Keratinocyte (primary cell): Measurements from ENCODE around the gene CNOT3.

Source experiments
- CTCF ChIP-seq, 3 experiments: IDR thresholded peaks in 1 of 3; conservative IDR thresholded peaks in 1 of 3; optimal IDR thresholded peaks in 1 of 3; 2 replicates in 2 of 3; 3 replicates in 1 of 3; pipeline versions ENCODE3 to v1.5.1; 2011; ENCODE audit warnings: low read length in 3 of 3, mild to moderate bottlenecking in 3 of 3, moderate library complexity in 2 of 3, control low read depth in 1 of 3, inconsistent platforms in 1 of 3; ENCODE audit not compliant: insufficient read depth in 2 of 3; ENCODE audit errors: extremely low read depth in 1 of 3
- EZH2 ChIP-seq: IDR thresholded peaks from one replicate; pipeline ENCODE4 v1.6.1; 2012; ENCODE audit warnings: inconsistent platforms, mild to moderate bottlenecking, low read length, moderate library complexity

DNA sequence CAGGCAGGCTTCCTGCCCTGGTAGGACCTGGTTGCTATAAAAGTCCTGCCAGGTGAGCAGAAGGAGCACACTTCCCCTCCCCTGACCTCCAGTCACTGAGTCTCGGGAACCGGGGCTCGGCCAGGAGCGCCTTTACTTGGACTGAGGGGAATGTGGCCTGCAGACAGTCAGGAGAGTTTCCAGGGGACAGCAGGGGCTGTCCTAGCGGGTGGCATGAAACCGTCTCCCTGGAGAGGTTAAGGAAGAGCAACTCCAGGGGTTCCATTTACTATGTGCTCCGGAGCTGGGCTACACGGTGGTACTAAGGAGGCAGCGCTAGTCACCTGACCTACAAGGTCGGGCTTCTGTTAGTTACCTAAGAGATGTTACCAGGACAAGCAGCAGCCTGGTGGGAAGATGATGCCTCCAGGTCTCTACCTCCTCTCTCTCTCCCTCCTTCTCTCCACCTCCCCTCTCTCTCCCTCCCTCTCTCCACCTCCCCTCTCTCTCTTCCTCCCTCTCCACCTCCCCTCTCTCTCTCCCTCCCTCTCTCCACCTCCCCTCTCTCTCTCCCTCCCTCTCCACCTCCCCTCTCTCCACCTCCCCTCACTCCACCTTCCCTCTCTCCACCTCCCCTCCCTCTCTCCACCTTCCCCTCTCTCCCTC lies 4.1 kb upstream of the CNOT3 start:
- no peak for TF ChIP-seq CTCF (optimal IDR thresholded peaks at IDR 0.05 in 1 of 3, IDR thresholded peaks at IDR 0.05 in 1 of 3, conservative IDR thresholded peaks at IDR 0.05 in 1 of 3; ENCODE audit: extremely low read depth in 1 of 3, insufficient read depth in 2 of 3, low read length in 3 of 3)
- no peak for TF ChIP-seq EZH2
